NCI-H1930 (cell line): Measurements from ENCODE around the gene ETV5.
"Not testable (repeated sequence)": the region's sequence is repeated elsewhere in the genome, so short reads cannot be mapped to it uniquely, and the experiment has no call there.

Experiments used
- DNase-seq, 2 experiments: peaks; one replicate each; lab custom pipeline; 2025; lab: John Stamatoyannopoulos, UW

Gene ETV5

GRCh38 chr3:186021673-186022362 lies 87.1 kb downstream of the ETV5 start:
- no peak for DNase-seq

- DNase-seq = not testable (repeated sequence)
These were observed 87.6 kb downstream of the ETV5 start for GRCh38 chr3:186021250-186021649.

- not testable (repeated sequence) for DNase-seq
These were observed 89.6 kb downstream of the ETV5 start for GRCh38 chr3:186019288-186019687.

GRCh38 chr3:186014866-186015265 lies 94.0 kb downstream of the ETV5 start:
- no peak for DNase-seq

GRCh38 chr3:186013312-186013711 lies 95.6 kb downstream of the ETV5 start:
- DNase-seq = no peak

GRCh38 chr3:186012137-186012536 lies 96.8 kb downstream of the ETV5 start:
- no peak for DNase-seq

GRCh38 chr3:186004671-186005070 lies 104.2 kb downstream of the ETV5 start:
- no peak for DNase-seq

- no peak for DNase-seq
These were observed 104.7 kb downstream of the ETV5 start for GRCh38 chr3:186004209-186004608.

- no peak for DNase-seq
These were observed 105.3 kb downstream of the ETV5 start for GRCh38 chr3:186003610-186004009.

GRCh38 chr3:186002884-186003472 lies 105.9 kb downstream of the ETV5 start:
- no peak for DNase-seq

GRCh38 chr3:186001842-186002241 lies 107.0 kb downstream of the ETV5 start:
- no peak for DNase-seq

- DNase-seq = no peak
These were observed 109.7 kb downstream of the ETV5 start for GRCh38 chr3:185999221-185999620.

GRCh38 chr3:185998136-185998535 lies 110.8 kb downstream of the ETV5 start:
- no peak for DNase-seq

- no peak for DNase-seq
These were observed 111.8 kb downstream of the ETV5 start for GRCh38 chr3:185997130-185997529.
